GM12878 (cell line): ENCODE results near the gene TMEM52. TPM values are rescaled to one million over a fixed set of nuclear protein-coding genes. Genes with fewer than 3 reads are reported as not detected.

Experiments used
- ATF2 ChIP-seq: IDR thresholded peaks from 2 replicates; pipeline ENCODE4 v1.6.1; 2012; ENCODE audit warnings: low read length, inconsistent platforms
- CUX1 ChIP-seq: IDR thresholded peaks from 2 replicates; pipeline ENCODE4 v1.6.1; 2012; ENCODE audit warnings: improper control_type of control experiment, low read depth, low read length; ENCODE audit not compliant: insufficient replicate concordance
- E4F1 ChIP-seq: fragments of 450-650 bp; IDR thresholded peaks from 2 replicates; pipeline ENCODE4 v1.6.1; 2018; ENCODE audit warnings: borderline replicate concordance, mild to moderate bottlenecking; ENCODE audit not compliant: partially characterized antibody
- NFYA ChIP-seq: IDR thresholded peaks from 2 replicates; pipeline ENCODE4 v1.6.1; 2011; ENCODE audit warnings: low read depth, mild to moderate bottlenecking, low read length, improper control_type of control experiment, borderline replicate concordance
- RAD51 ChIP-seq: fragments of 450-650 bp; IDR thresholded peaks from 2 replicates; pipeline ENCODE4 v1.6.1; 2016; ENCODE audit warnings: moderate library complexity, mild to moderate bottlenecking, inconsistent platforms
- USF1 ChIP-seq: IDR thresholded peaks from 2 replicates; pipeline ENCODE4 v1.6.1; 2011; ENCODE audit warnings: borderline replicate concordance, low read depth, mild to moderate bottlenecking, moderate library complexity, mixed read lengths, low read length; ENCODE audit not compliant: insufficient read depth; ENCODE audit errors: extremely low read length
- ZNF274 ChIP-seq: IDR thresholded peaks from one replicate; pipeline ENCODE4 v1.8.0; 2011; ENCODE audit not compliant: insufficient read length, insufficient read depth
- polyA plus RNA-seq, 11 experiments: library from polyadenylated mRNA; depleted of rRNA in 4 of 11; unstranded in 6 of 11; stranded (reverse) in 5 of 11; fragments of >200 nt; fragmentation: Nextera tagmentation in 4 of 11; fragmentation: Illumina TruSeq in 1 of 11; extraction: Ambion mirVana in 4 of 11; extraction: Trizol in 1 of 11; gene quantifications; 1 replicate in 1 of 11; 2 replicates in 10 of 11; pipeline versions ENCODE4 v1.2.1 to v1.2.3, GENCODE V29; 2011 to 2016; ENCODE audit warnings: inconsistent platforms in 2 of 11, missing spikeins in 2 of 11, low read depth in 1 of 11
- total RNA-seq, 4 experiments: library from RNA; depleted of rRNA in 3 of 4; stranded (reverse); fragments of >200 nt in 3 of 4; fragmentation: Illumina TruSeq in 1 of 4; extraction: Trizol in 1 of 4; gene quantifications; 2 replicates each; pipeline versions ENCODE4 v1.2.1 to v1.2.3, GENCODE V29; 2013 to 2021

TMEM52 gene
- total and polyA plus RNA-seq, 10 of the 15 experiments (the other 5 are each of a cell fraction or from before 2014, with no cell fraction given), result 0.17 to 0.33 (median 0.24) TPM; not detected in 7

GRCh38 chr1:1958071-1958541 is 39.0 kb upstream of the TMEM52 start (continued):
- TF ChIP-seq ATF2, result no peak
- TF ChIP-seq ZNF274, result no peak
- TF ChIP-seq USF1, result no peak
- no peak for TF ChIP-seq E4F1
- TF ChIP-seq NFYA, result no peak
- TF ChIP-seq RAD51, result no peak
- no peak for TF ChIP-seq CUX1
